ENCODE measurements around the gene DTNBP1. TPM values are rescaled to one million over a fixed set of nuclear protein-coding genes. Genes with fewer than 3 reads are reported as not detected.

Gene DTNBP1
- total and polyA plus RNA-seq, 2 of the 4 experiments (the other 2 are of a cell fraction) = 4.8 to 18.7 TPM

DNA sequence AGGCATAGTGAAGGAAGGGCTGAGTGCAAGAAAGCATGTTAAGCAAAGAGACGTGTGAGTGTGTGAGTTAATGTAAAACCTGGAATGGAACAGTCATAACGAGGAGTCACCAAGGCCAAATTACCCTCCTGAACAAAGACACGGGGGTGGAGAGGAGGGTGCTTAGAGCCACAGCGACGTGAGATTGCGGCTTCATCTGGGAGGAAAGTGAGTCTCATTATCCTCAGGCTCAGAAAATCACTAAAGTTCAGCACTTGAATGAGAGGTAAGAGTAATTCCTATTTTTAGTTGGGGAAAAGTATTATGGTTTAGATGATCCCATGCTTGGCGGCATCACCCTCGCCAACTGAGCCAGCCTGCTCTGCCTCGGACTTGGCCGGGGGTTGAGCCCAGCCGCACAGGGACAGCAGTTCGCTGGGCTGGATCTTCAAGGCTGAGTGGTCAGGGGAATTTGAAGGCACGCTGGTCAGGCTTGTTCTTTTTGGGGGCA lies 136.6 kb downstream of the DTNBP1 start:
- no peak overlapping the region for H4K8ac ChIP-seq (ENCODE audit: low read depth in 2 of 2, low read length in 2 of 2)
- no peaks in the 10 kb centered on the region for H3K9me1 ChIP-seq (ENCODE audit: insufficient read depth, low read length)
- H3K18ac ChIP-seq (ENCODE audit: low read depth, low read length) = no peak overlapping the region
- H4K20me1 ChIP-seq (ENCODE audit: insufficient read depth, low read length) = 0 out of 2 replicates have a peak, but pooled peaks cover 3% of the 10 kb centered on the region
- no peak overlapping the region for H3K23ac ChIP-seq (ENCODE audit: low read depth, low read length)
- no peak overlapping the region for H3K4ac ChIP-seq (ENCODE audit: low read depth, low read length)
- WGBS, 2 experiments (ENCODE audit: extremely low coverage in 2 of 2, insufficient read length in 1 of 2) = 97% methylated on average over 6 of the region's 13 CpGs; no CpG with 5 or more reads in 1 of the 2 experiments
- no peak overlapping the region for H3K4me3 ChIP-seq (ENCODE audit: insufficient read depth, low read depth, low read length)
- H2BK5ac ChIP-seq (ENCODE audit: low read depth, low read length, poor library complexity, severe bottlenecking) = no peak overlapping the region
- BruUV-seq (replicated peaks) = no TSS peak
- H3K79me1 ChIP-seq (ENCODE audit: low read depth in 1 of 2, low read length in 2 of 2) = peaks cover 0 to 3% of the 10 kb centered on the region in 2 experiments; a peak in 1 of 4 replicates
- ChIA-PET POLR2A (ENCODE audit: unreplicated experiment) (no interaction called here), CTCF (no interaction called here)
- in situ Hi-C loops (cut with MboI; ENCODE audit: low sequenced_read_pairs) (no loop called here), dilution Hi-C loops (cut with HindIII; ENCODE audit: low sequenced_read_pairs, unreplicated experiment) (no loop called here), intact Hi-C loops (cut with micrococcal nuclease) (no loop called here)
- no peak overlapping the region for H3K56ac ChIP-seq (ENCODE audit: extremely low read depth, insufficient read depth, low read length)
- H3K4me1 ChIP-seq (ENCODE audit: control insufficient read depth, insufficient read depth, low read length) = no peaks in the 10 kb centered on the region
- no peak overlapping the region for H4K5ac ChIP-seq (ENCODE audit: low read depth, low read length)
- no peaks in the 10 kb centered on the region for H3K9me3 ChIP-seq (ENCODE audit: control insufficient read depth, insufficient read depth, low read length)
- no peak overlapping the region for H3K14ac ChIP-seq (replicated peaks; ENCODE audit: low read depth, low read length)
- no peak overlapping the region for H2AK9ac ChIP-seq (replicated peaks; ENCODE audit: low read depth, low read length, poor library complexity)
- no peak overlapping the region for H3K9ac ChIP-seq (ENCODE audit: low read depth, low read length)
- peaks cover 32% of the 10 kb centered on the region for H3K36me3 ChIP-seq (ENCODE audit: control insufficient read depth, insufficient read depth, low read length)
- H3K27me3 ChIP-seq (ENCODE audit: control insufficient read depth, insufficient read depth, low read length) = no peaks in the 10 kb centered on the region
- H4K91ac ChIP-seq (ENCODE audit: insufficient read depth, low read depth, low read length) = no peak overlapping the region
- ATAC-seq (ENCODE audit: low read depth) (no peak), DNase-seq (no peak)
- no peak overlapping the region for H2BK120ac ChIP-seq (ENCODE audit: low read depth, low read length)
- no peak overlapping the region for H2AFZ ChIP-seq (replicated peaks; ENCODE audit: low read length, poor library complexity)
- no peak overlapping the region for H2BK15ac ChIP-seq (ENCODE audit: low read depth, low read length)
- no peak overlapping the region for H2AK5ac ChIP-seq (ENCODE audit: low read depth, low read length)
- TF ChIP-seq NFE2L2 (IDR thresholded peaks at IDR 0.05; ENCODE audit: low read depth, low read length) (no peak), SMC3 (IDR thresholded peaks at IDR 0.05; ENCODE audit: low read depth, low read length) (no peak), CEBPB (IDR thresholded peaks at IDR 0.05; ENCODE audit: low read depth, low read length) (no peak), POLR2A (IDR thresholded peaks at IDR 0.05; ENCODE audit: low read depth, low read length) (no peak)
- H2BK20ac ChIP-seq (ENCODE audit: low read depth, low read length) = no peak overlapping the region
- H3K4me2 ChIP-seq (ENCODE audit: low read depth, low read length) = no peak overlapping the region
- H3K27ac ChIP-seq (ENCODE audit: insufficient read depth, low read length) = no peak overlapping the region
